OCI-M1 (cell line): ENCODE results near the gene PROC.

Source experiments
- DNase-seq: peaks from one replicate; lab custom pipeline; 2025; lab: John Stamatoyannopoulos, UW

PROC gene

GRCh38 chr2:127418300-127419111 lies at the start of gene PROC:
Gene PROC (plus strand): TSS chr2:127418427. CDS start chr2:127419943, 1,516 bp downstream.
- DNase-seq = no peak

- DNase-seq = no peak
Measured at GRCh38 chr2:127370010-127370409, 48.2 kb upstream of the PROC start.

- DNase-seq = no peak
Measured at GRCh38 chr2:127371037-127371436, 47.2 kb upstream of the PROC start.

GRCh38 chr2:127373362-127374083 lies 44.7 kb upstream of the PROC start:
- DNase-seq = no peak

GRCh38 chr2:127376257-127376656 lies 42.0 kb upstream of the PROC start:
- no peak for DNase-seq

- no peak for DNase-seq
Measured at GRCh38 chr2:127377262-127377661, 41.0 kb upstream of the PROC start.

GRCh38 chr2:127378720-127379119 lies 39.5 kb upstream of the PROC start:
- DNase-seq = no peak

- no peak for DNase-seq
Measured at GRCh38 chr2:127379712-127380355, 38.4 kb upstream of the PROC start.

GRCh38 chr2:127381762-127382161 lies 36.5 kb upstream of the PROC start:
- no peak for DNase-seq

GRCh38 chr2:127382831-127383230 lies 35.4 kb upstream of the PROC start:
- DNase-seq = no peak

GRCh38 chr2:127384529-127384928 lies 33.7 kb upstream of the PROC start:
- DNase-seq = no peak

GRCh38 chr2:127386246-127386645 lies 32.0 kb upstream of the PROC start:
- DNase-seq = no peak

GRCh38 chr2:127386764-127387654 lies 31.2 kb upstream of the PROC start:
- peak; percentile 82 for DNase-seq

GRCh38 chr2:127387655-127388422 lies 30.4 kb upstream of the PROC start, which contains the start of gene MAP3K2:
Gene MAP3K2 (minus strand): TSS chr2:127387975. CDS start chr2:127343129, 44,846 bp downstream.
- DNase-seq = peak; percentile 96

GRCh38 chr2:127388423-127389164 lies 29.6 kb upstream of the PROC start:
- no peak for DNase-seq

GRCh38 chr2:127389778-127390435 lies 28.3 kb upstream of the PROC start:
- peak; percentile 85 for DNase-seq

- DNase-seq = peak; percentile 50
Measured at GRCh38 chr2:127392133-127392827, 25.9 kb upstream of the PROC start.

GRCh38 chr2:127392828-127393578 lies 25.2 kb upstream of the PROC start:
- DNase-seq = peak; percentile 53
